Measurements from ENCODE around the gene TMC4. TPM values are rescaled to one million over a fixed set of nuclear protein-coding genes. Genes with fewer than 3 reads are reported as not detected.
A peak's percentile ranks its signal among the peaks of the same experiment; 100 is the strongest.

The TMC4 gene
- total and polyA plus RNA-seq, 2 experiments from 2014 or later, result 2.3 to 7.8 TPM

DNA sequence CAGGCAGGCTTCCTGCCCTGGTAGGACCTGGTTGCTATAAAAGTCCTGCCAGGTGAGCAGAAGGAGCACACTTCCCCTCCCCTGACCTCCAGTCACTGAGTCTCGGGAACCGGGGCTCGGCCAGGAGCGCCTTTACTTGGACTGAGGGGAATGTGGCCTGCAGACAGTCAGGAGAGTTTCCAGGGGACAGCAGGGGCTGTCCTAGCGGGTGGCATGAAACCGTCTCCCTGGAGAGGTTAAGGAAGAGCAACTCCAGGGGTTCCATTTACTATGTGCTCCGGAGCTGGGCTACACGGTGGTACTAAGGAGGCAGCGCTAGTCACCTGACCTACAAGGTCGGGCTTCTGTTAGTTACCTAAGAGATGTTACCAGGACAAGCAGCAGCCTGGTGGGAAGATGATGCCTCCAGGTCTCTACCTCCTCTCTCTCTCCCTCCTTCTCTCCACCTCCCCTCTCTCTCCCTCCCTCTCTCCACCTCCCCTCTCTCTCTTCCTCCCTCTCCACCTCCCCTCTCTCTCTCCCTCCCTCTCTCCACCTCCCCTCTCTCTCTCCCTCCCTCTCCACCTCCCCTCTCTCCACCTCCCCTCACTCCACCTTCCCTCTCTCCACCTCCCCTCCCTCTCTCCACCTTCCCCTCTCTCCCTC is 39.5 kb downstream of the TMC4 start:
- Histone ChIP-seq H3K36me3 (ENCODE audit: insufficient read depth) (no peaks in the 10 kb centered on the region), H2AFZ (no peak overlapping the region), H3K27ac (ENCODE audit: low read depth) (no peak overlapping the region), H3K9me2 (ENCODE audit: insufficient read depth) (no peaks in the 10 kb centered on the region), H3K4me3 (no peak overlapping the region), H3K4me1 (ENCODE audit: insufficient read depth) (peaks cover 7% of the 10 kb centered on the region), H3K79me2 (replicated peaks; ENCODE audit: insufficient read depth) (peaks cover 4% of the 10 kb centered on the region), H3K27me3 (ENCODE audit: insufficient read depth) (no peaks in the 10 kb centered on the region), H3K4me2 (no peak overlapping the region), H3F3A (replicated peaks; ENCODE audit: low read depth) (peaks cover 13% of the 10 kb centered on the region), H4K20me1 (replicated peaks; ENCODE audit: insufficient read depth) (no peaks in the 10 kb centered on the region; the same call in 1 of the 2 replicates)
- no peak overlapping the region for H3K27ac Mint-ChIP-seq
- DNase-seq (ENCODE audit: low spot score) (peak; percentile 56), ATAC-seq (no peak)
- H3K36me3 Mint-ChIP-seq (ENCODE audit: low read depth), result peaks cover 26% of the 10 kb centered on the region
- TF ChIP-seq, protein P1, sequence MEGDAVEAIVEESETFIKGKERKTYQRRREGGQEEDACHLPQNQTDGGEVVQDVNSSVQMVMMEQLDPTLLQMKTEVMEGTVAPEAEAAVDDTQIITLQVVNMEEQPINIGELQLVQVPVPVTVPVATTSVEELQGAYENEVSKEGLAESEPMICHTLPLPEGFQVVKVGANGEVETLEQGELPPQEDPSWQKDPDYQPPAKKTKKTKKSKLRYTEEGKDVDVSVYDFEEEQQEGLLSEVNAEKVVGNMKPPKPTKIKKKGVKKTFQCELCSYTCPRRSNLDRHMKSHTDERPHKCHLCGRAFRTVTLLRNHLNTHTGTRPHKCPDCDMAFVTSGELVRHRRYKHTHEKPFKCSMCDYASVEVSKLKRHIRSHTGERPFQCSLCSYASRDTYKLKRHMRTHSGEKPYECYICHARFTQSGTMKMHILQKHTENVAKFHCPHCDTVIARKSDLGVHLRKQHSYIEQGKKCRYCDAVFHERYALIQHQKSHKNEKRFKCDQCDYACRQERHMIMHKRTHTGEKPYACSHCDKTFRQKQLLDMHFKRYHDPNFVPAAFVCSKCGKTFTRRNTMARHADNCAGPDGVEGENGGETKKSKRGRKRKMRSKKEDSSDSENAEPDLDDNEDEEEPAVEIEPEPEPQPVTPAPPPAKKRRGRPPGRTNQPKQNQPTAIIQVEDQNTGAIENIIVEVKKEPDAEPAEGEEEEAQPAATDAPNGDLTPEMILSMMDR (conservative IDR thresholded peaks at IDR 0.05; ENCODE audit: low read depth in 2 of 2), result no peak
- TF ChIP-seq NANOG (IDR thresholded peaks at IDR 0.05; ENCODE audit: borderline replicate concordance) (no peak), STAT1 (IDR thresholded peaks at IDR 0.05; ENCODE audit: unreplicated experiment) (no peak), EZH2 (IDR thresholded peaks at IDR 0.05; ENCODE audit: low read depth, unreplicated experiment) (no peak), POLR2AphosphoS5 (IDR thresholded peaks at IDR 0.05; ENCODE audit: low read depth) (no peak), CREB1 (CRISPR knock-in tag; IDR thresholded peaks at IDR 0.05; ENCODE audit: low read depth) (no peak), JUNB (IDR thresholded peaks at IDR 0.05; ENCODE audit: unreplicated experiment) (no peak), ZNF331 (CRISPR knock-in tag; IDR thresholded peaks at IDR 0.05; ENCODE audit: low read depth) (no peak), EZH2phosphoT487 (IDR thresholded peaks at IDR 0.05; ENCODE audit: unreplicated experiment) (no peak), ZNF114 (CRISPR knock-in tag; IDR thresholded peaks at IDR 0.05) (no peak)
- TF ChIP-seq, protein P2, sequence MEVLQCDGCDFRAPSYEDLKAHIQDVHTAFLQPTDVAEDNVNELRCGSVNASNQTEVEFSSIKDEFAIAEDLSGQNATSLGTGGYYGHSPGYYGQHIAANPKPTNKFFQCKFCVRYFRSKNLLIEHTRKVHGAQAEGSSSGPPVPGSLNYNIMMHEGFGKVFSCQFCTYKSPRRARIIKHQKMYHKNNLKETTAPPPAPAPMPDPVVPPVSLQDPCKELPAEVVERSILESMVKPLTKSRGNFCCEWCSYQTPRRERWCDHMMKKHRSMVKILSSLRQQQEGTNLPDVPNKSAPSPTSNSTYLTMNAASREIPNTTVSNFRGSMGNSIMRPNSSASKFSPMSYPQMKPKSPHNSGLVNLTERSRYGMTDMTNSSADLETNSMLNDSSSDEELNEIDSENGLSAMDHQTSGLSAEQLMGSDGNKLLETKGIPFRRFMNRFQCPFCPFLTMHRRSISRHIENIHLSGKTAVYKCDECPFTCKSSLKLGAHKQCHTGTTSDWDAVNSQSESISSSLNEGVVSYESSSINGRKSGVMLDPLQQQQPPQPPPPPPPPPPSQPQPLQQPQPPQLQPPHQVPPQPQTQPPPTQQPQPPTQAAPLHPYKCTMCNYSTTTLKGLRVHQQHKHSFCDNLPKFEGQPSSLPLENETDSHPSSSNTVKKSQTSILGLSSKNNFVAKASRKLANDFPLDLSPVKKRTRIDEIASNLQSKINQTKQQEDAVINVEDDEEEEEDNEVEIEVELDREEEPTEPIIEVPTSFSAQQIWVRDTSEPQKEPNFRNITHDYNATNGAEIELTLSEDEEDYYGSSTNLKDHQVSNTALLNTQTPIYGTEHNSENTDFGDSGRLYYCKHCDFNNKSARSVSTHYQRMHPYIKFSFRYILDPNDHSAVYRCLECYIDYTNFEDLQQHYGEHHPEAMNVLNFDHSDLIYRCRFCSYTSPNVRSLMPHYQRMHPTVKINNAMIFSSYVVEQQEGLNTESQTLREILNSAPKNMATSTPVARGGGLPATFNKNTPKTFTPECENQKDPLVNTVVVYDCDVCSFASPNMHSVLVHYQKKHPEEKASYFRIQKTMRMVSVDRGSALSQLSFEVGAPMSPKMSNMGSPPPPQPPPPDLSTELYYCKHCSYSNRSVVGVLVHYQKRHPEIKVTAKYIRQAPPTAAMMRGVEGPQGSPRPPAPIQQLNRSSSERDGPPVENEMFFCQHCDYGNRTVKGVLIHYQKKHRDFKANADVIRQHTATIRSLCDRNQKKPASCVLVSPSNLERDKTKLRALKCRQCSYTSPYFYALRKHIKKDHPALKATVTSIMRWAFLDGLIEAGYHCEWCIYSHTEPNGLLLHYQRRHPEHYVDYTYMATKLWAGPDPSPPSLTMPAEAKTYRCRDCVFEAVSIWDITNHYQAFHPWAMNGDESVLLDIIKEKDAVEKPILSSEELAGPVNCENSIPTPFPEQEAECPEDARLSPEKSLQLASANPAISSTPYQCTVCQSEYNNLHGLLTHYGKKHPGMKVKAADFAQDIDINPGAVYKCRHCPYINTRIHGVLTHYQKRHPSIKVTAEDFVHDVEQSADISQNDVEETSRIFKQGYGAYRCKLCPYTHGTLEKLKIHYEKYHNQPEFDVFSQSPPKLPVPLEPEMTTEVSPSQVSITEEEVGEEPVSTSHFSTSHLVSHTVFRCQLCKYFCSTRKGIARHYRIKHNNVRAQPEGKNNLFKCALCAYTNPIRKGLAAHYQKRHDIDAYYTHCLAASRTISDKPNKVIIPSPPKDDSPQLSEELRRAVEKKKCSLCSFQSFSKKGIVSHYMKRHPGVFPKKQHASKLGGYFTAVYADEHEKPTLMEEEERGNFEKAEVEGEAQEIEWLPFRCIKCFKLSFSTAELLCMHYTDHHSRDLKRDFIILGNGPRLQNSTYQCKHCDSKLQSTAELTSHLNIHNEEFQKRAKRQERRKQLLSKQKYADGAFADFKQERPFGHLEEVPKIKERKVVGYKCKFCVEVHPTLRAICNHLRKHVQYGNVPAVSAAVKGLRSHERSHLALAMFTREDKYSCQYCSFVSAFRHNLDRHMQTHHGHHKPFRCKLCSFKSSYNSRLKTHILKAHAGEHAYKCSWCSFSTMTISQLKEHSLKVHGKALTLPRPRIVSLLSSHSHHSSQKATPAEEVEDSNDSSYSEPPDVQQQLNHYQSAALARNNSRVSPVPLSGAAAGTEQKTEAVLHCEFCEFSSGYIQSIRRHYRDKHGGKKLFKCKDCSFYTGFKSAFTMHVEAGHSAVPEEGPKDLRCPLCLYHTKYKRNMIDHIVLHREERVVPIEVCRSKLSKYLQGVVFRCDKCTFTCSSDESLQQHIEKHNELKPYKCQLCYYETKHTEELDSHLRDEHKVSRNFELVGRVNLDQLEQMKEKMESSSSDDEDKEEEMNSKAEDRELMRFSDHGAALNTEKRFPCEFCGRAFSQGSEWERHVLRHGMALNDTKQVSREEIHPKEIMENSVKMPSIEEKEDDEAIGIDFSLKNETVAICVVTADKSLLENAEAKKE (CRISPR knock-in tag; IDR thresholded peaks at IDR 0.05), result no peak
- TF ChIP-seq, protein P3, sequence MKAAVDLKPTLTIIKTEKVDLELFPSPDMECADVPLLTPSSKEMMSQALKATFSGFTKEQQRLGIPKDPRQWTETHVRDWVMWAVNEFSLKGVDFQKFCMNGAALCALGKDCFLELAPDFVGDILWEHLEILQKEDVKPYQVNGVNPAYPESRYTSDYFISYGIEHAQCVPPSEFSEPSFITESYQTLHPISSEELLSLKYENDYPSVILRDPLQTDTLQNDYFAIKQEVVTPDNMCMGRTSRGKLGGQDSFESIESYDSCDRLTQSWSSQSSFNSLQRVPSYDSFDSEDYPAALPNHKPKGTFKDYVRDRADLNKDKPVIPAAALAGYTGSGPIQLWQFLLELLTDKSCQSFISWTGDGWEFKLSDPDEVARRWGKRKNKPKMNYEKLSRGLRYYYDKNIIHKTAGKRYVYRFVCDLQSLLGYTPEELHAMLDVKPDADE (IDR thresholded peaks at IDR 0.05), result no peak
- TF ChIP-seq, protein P4, sequence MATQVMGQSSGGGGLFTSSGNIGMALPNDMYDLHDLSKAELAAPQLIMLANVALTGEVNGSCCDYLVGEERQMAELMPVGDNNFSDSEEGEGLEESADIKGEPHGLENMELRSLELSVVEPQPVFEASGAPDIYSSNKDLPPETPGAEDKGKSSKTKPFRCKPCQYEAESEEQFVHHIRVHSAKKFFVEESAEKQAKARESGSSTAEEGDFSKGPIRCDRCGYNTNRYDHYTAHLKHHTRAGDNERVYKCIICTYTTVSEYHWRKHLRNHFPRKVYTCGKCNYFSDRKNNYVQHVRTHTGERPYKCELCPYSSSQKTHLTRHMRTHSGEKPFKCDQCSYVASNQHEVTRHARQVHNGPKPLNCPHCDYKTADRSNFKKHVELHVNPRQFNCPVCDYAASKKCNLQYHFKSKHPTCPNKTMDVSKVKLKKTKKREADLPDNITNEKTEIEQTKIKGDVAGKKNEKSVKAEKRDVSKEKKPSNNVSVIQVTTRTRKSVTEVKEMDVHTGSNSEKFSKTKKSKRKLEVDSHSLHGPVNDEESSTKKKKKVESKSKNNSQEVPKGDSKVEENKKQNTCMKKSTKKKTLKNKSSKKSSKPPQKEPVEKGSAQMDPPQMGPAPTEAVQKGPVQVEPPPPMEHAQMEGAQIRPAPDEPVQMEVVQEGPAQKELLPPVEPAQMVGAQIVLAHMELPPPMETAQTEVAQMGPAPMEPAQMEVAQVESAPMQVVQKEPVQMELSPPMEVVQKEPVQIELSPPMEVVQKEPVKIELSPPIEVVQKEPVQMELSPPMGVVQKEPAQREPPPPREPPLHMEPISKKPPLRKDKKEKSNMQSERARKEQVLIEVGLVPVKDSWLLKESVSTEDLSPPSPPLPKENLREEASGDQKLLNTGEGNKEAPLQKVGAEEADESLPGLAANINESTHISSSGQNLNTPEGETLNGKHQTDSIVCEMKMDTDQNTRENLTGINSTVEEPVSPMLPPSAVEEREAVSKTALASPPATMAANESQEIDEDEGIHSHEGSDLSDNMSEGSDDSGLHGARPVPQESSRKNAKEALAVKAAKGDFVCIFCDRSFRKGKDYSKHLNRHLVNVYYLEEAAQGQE (IDR thresholded peaks at IDR 0.05; ENCODE audit: unreplicated experiment), result no peak
- peaks cover 19% of the 10 kb centered on the region for H3K27me3 Mint-ChIP-seq (ENCODE audit: insufficient read depth, low read depth, poor library complexity)
- peaks cover 10% of the 10 kb centered on the region for H3K4me1 Mint-ChIP-seq
- no peak overlapping the region for H3K4me3 Mint-ChIP-seq
- H3K9me3 Mint-ChIP-seq, result peaks cover 7% of the 10 kb centered on the region
